ENCODE results near the gene SLC4A9.

GRCh38 chr5:140393738-140394137, 33.7 kb downstream of the SLC4A9 start:
- TF ChIP-seq, protein P1, sequence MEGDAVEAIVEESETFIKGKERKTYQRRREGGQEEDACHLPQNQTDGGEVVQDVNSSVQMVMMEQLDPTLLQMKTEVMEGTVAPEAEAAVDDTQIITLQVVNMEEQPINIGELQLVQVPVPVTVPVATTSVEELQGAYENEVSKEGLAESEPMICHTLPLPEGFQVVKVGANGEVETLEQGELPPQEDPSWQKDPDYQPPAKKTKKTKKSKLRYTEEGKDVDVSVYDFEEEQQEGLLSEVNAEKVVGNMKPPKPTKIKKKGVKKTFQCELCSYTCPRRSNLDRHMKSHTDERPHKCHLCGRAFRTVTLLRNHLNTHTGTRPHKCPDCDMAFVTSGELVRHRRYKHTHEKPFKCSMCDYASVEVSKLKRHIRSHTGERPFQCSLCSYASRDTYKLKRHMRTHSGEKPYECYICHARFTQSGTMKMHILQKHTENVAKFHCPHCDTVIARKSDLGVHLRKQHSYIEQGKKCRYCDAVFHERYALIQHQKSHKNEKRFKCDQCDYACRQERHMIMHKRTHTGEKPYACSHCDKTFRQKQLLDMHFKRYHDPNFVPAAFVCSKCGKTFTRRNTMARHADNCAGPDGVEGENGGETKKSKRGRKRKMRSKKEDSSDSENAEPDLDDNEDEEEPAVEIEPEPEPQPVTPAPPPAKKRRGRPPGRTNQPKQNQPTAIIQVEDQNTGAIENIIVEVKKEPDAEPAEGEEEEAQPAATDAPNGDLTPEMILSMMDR (IDR thresholded peaks at IDR 0.05): no peak
- TF ChIP-seq POLR2A (IDR thresholded peaks at IDR 0.05): no peak

Data from vagina (tissue), 2 donors.